GM12865 (cell line): Measurements from ENCODE around the gene PEX6.

Source experiments
- DNase-seq: peaks from one replicate; pipeline ENCODE4 v3.0.0; 2010; ENCODE audit warnings: low read depth
- H3K4me3 ChIP-seq: 2 replicates; pipeline ENCODE4 v1.5.1; 2011; ENCODE audit warnings: mild to moderate bottlenecking, low read depth, low read length, control low read depth
- CTCF ChIP-seq: IDR thresholded peaks from 2 replicates; pipeline ENCODE4 v1.5.1; 2011; ENCODE audit warnings: low read length, control low read depth, low read depth, inconsistent platforms; ENCODE audit not compliant: insufficient read depth; ENCODE audit errors: missing control alignments

PEX6 gene

GRCh38 chr6:42928986-42929820 lies 49.8 kb downstream of the PEX6 start, which contains the start of gene CNPY3:
Gene CNPY3 (plus strand): TSS chr6:42929480. CDS start chr6:42929571, 91 bp downstream.
- peak within 1 kb of the TSS; percentile 85 for H3K4me3 ChIP-seq
- peak; percentile 99 for DNase-seq
- no peak for TF ChIP-seq CTCF

- DNase-seq, result no peak
- no peak overlapping the region for H3K4me3 ChIP-seq
- TF ChIP-seq CTCF, result no peak
These were observed 53.6 kb downstream of the PEX6 start for GRCh38 chr6:42925248-42925857.

- TF ChIP-seq CTCF, result no peak
- DNase-seq, result no peak
- no peak overlapping the region for H3K4me3 ChIP-seq
These were observed 55.3 kb downstream of the PEX6 start for GRCh38 chr6:42923666-42924065.

GRCh38 chr6:42921801-42922200 lies 57.2 kb downstream of the PEX6 start:
- DNase-seq, result no peak
- no peak for TF ChIP-seq CTCF
- H3K4me3 ChIP-seq, result no peak overlapping the region

- no peak for TF ChIP-seq CTCF
- H3K4me3 ChIP-seq, result no peak overlapping the region
- DNase-seq, result no peak
These were observed 62.7 kb downstream of the PEX6 start for GRCh38 chr6:42916288-42916687.

- DNase-seq, result peak; percentile 32
- H3K4me3 ChIP-seq, result no peak within 1 kb of the TSS
- TF ChIP-seq CTCF, result no peak
These were observed 63.2 kb downstream of the PEX6 start, which contains the start of gene PTCRA for GRCh38 chr6:42915732-42916131. Gene PTCRA (plus strand): TSS chr6:42916053. CDS start chr6:42916070, 17 bp downstream.

- no peak for TF ChIP-seq CTCF
- no peak for DNase-seq
- H3K4me3 ChIP-seq, result no peak overlapping the region
These were observed 64.4 kb downstream of the PEX6 start for GRCh38 chr6:42914546-42914945.
